ENCODE results near the gene CCDC146.

GRCh38 chr7:77254429-77254828, 132.0 kb downstream of the CCDC146 start:
- TF ChIP-seq GATA3 (IDR thresholded peaks at IDR 0.05; ENCODE audit: low read depth, low read length): no peak
- no peak for TF ChIP-seq GATA2 (IDR thresholded peaks at IDR 0.05; ENCODE audit: low read depth, low read length)

Data from SH-SY5Y (cell line).